Memory B cell (primary cell): ENCODE measurements around the gene GNLY.
"Not testable (repeated sequence)": the region's sequence is repeated elsewhere in the genome, so short reads cannot be mapped to it uniquely, and the experiment has no call there.

Experiments
- ATAC-seq: fragments of 150-1000 bp; cut with Tn5 transposase; 2 replicates; pipeline ENCODE4 v1.10.0; 2021; ENCODE audit warnings: low read depth, mild to moderate bottlenecking, moderate library complexity
- DNase-seq, 2 donors: peaks; one replicate each; pipeline ENCODE4 v3.0.0; 2022; ENCODE audit warnings: low spot score in 2 of 2
- H3K27ac Mint-ChIP-seq: one replicate; pipeline ENCODE4 v1.8.0; 2022; ENCODE audit warnings: mild to moderate bottlenecking, moderate library complexity, mixed read lengths
- H3K27me3 Mint-ChIP-seq: one replicate; pipeline ENCODE4 v1.8.0; 2022; ENCODE audit warnings: mixed read lengths
- H3K36me3 Mint-ChIP-seq: one replicate; pipeline ENCODE4 v1.8.0; 2022; ENCODE audit warnings: mild to moderate bottlenecking, mixed read lengths
- H3K4me1 Mint-ChIP-seq: one replicate; pipeline ENCODE4 v1.8.0; 2022; ENCODE audit warnings: mixed read lengths
- H3K4me3 Mint-ChIP-seq: one replicate; pipeline ENCODE4 v1.8.0; 2022; ENCODE audit warnings: mild to moderate bottlenecking, moderate library complexity, mixed read lengths
- H3K9me3 Mint-ChIP-seq: one replicate; pipeline ENCODE4 v1.8.0; 2022; ENCODE audit warnings: mixed read lengths

Gene GNLY

GRCh38 chr2:85659324-85659981 lies 34.7 kb upstream of the GNLY start:
- H3K27me3 Mint-ChIP-seq, result no peaks in the 10 kb centered on the region
- peaks cover 14% of the 10 kb centered on the region for H3K36me3 Mint-ChIP-seq
- H3K4me1 Mint-ChIP-seq, result no peaks in the 10 kb centered on the region
- H3K27ac Mint-ChIP-seq, result no peak overlapping the region
- no peak overlapping the region for H3K4me3 Mint-ChIP-seq
- ATAC-seq (no peak), DNase-seq (no peak)
- no peaks in the 10 kb centered on the region for H3K9me3 Mint-ChIP-seq

GRCh38 chr2:85660301-85660700 lies 33.9 kb upstream of the GNLY start:
- H3K4me3 Mint-ChIP-seq, H3K27me3 Mint-ChIP-seq, H3K9me3 Mint-ChIP-seq, H3K27ac Mint-ChIP-seq, ATAC-seq, DNase-seq, H3K4me1 Mint-ChIP-seq: not testable (repeated sequence)
- peaks cover 14% of the 10 kb centered on the region for H3K36me3 Mint-ChIP-seq

- Mint-ChIP-seq H3K4me3 (no peak overlapping the region), H3K36me3 (peaks cover 14% of the 10 kb centered on the region)
Measured at GRCh38 chr2:85660725-85661124, 33.4 kb upstream of the GNLY start.

GRCh38 chr2:85661139-85661858 lies 32.9 kb upstream of the GNLY start:
- Mint-ChIP-seq H3K4me1 (peaks cover 5% of the 10 kb centered on the region), H3K27me3 (peaks cover 2% of the 10 kb centered on the region), H3K9me3 (no peaks in the 10 kb centered on the region), H3K36me3 (peaks cover 10% of the 10 kb centered on the region), H3K27ac (no peak overlapping the region), H3K4me3 (no peak overlapping the region)
- no peak for ATAC-seq
- DNase-seq, result no peak

More at GRCh38 chr2:85660725-85661124, 33.4 kb upstream of the GNLY start:
- H3K4me1 Mint-ChIP-seq, result no peaks in the 10 kb centered on the region
- no peaks in the 10 kb centered on the region for H3K9me3 Mint-ChIP-seq
- H3K27ac Mint-ChIP-seq, result no peak overlapping the region
- ATAC-seq, result no peak
- DNase-seq, result no peak
- H3K27me3 Mint-ChIP-seq, result no peaks in the 10 kb centered on the region

- no peak overlapping the region for H3K27ac Mint-ChIP-seq
- no peak for ATAC-seq
- peaks cover 9% of the 10 kb centered on the region for H3K27me3 Mint-ChIP-seq
- no peak for DNase-seq
- H3K4me3 Mint-ChIP-seq, result no peak overlapping the region
- H3K9me3 Mint-ChIP-seq, result no peaks in the 10 kb centered on the region
- no peaks in the 10 kb centered on the region for H3K36me3 Mint-ChIP-seq
- peaks cover 11% of the 10 kb centered on the region for H3K4me1 Mint-ChIP-seq
Measured at GRCh38 chr2:85662899-85663593, 31.1 kb upstream of the GNLY start.

GRCh38 chr2:85663594-85664565 lies 30.3 kb upstream of the GNLY start:
- Mint-ChIP-seq H3K4me3 (no peak overlapping the region), H3K36me3 (no peaks in the 10 kb centered on the region), H3K4me1 (peaks cover 15% of the 10 kb centered on the region), H3K27ac (no peak overlapping the region), H3K9me3 (no peaks in the 10 kb centered on the region), H3K27me3 (peaks cover 9% of the 10 kb centered on the region)
- ATAC-seq, result no peak
- no peak for DNase-seq

GRCh38 chr2:85665264-85665937 lies 28.8 kb upstream of the GNLY start:
- ATAC-seq, result no peak

GRCh38 chr2:85666016-85666415 lies 28.1 kb upstream of the GNLY start:
- peaks cover 10% of the 10 kb centered on the region for H3K27me3 Mint-ChIP-seq
- H3K36me3 Mint-ChIP-seq, result no peaks in the 10 kb centered on the region
- no peak for ATAC-seq
- no peak overlapping the region for H3K27ac Mint-ChIP-seq
- peaks cover 19% of the 10 kb centered on the region for H3K4me1 Mint-ChIP-seq
- no peak for DNase-seq
- no peaks in the 10 kb centered on the region for H3K9me3 Mint-ChIP-seq
- no peak overlapping the region for H3K4me3 Mint-ChIP-seq

More at GRCh38 chr2:85665264-85665937, 28.8 kb upstream of the GNLY start:
- Mint-ChIP-seq H3K4me1 (peaks cover 16% of the 10 kb centered on the region), H3K4me3 (no peak overlapping the region), H3K27me3 (peaks cover 9% of the 10 kb centered on the region), H3K27ac (no peak overlapping the region), H3K36me3 (no peaks in the 10 kb centered on the region), H3K9me3 (no peaks in the 10 kb centered on the region)
- no peak for DNase-seq

GRCh38 chr2:85666435-85667316 lies 27.5 kb upstream of the GNLY start:
- peaks cover 10% of the 10 kb centered on the region for H3K27me3 Mint-ChIP-seq

GRCh38 chr2:85667561-85668008 lies 26.6 kb upstream of the GNLY start:
- no peaks in the 10 kb centered on the region for H3K36me3 Mint-ChIP-seq
- no peak for ATAC-seq
- DNase-seq, result no peak
- H3K4me1 Mint-ChIP-seq, result peaks cover 23% of the 10 kb centered on the region
- no peaks in the 10 kb centered on the region for H3K9me3 Mint-ChIP-seq
- peaks cover 10% of the 10 kb centered on the region for H3K27me3 Mint-ChIP-seq
- no peak overlapping the region for H3K4me3 Mint-ChIP-seq
- H3K27ac Mint-ChIP-seq, result no peak overlapping the region

More at GRCh38 chr2:85666435-85667316, 27.5 kb upstream of the GNLY start:
- no peak for ATAC-seq
- Mint-ChIP-seq H3K36me3 (no peaks in the 10 kb centered on the region), H3K9me3 (no peaks in the 10 kb centered on the region), H3K4me3 (no peak overlapping the region), H3K4me1 (peaks cover 19% of the 10 kb centered on the region), H3K27ac (no peak overlapping the region)
- no peak for DNase-seq

- Mint-ChIP-seq H3K9me3 (no peaks in the 10 kb centered on the region), H3K4me3 (no peak within 1 kb of the TSS), H3K27ac (no peak within 1 kb of the TSS), H3K4me1 (peaks cover 23% of the 10 kb centered on the region), H3K27me3 (peaks cover 10% of the 10 kb centered on the region), H3K36me3 (no peaks in the 10 kb centered on the region)
- ATAC-seq (no peak), DNase-seq (no peak)
Measured at GRCh38 chr2:85668009-85668856, 25.9 kb upstream of the GNLY start, which contains the start of gene SFTPB. TSS of gene SFTPB (minus strand) at chr2:85668199. CDS start at chr2:85668183, 16 bp downstream.

GRCh38 chr2:85668857-85669142 lies 25.4 kb upstream of the GNLY start:
- Mint-ChIP-seq H3K4me1 (peaks cover 23% of the 10 kb centered on the region), H3K9me3 (no peaks in the 10 kb centered on the region), H3K4me3 (no peak overlapping the region), H3K36me3 (no peaks in the 10 kb centered on the region), H3K27me3 (peaks cover 10% of the 10 kb centered on the region), H3K27ac (no peak overlapping the region)
- ATAC-seq (no peak), DNase-seq (no peak)
